HG02870 (cell line): ENCODE results near the gene CAPN3.

Experiments
- ATAC-seq: cut with Tn5 transposase; IDR thresholded peaks from one replicate; pipeline ENCODE4 v1.9.1; 2021; ENCODE audit warnings: mild to moderate bottlenecking, moderate library complexity; ENCODE audit not compliant: unreplicated experiment

CAPN3 gene

GRCh38 chr15:42392309-42393024 lies 33.2 kb downstream of the CAPN3 start:
- ATAC-seq = no peak

GRCh38 chr15:42394106-42394505 lies 34.8 kb downstream of the CAPN3 start:
- no peak for ATAC-seq

GRCh38 chr15:42395838-42396237 lies 36.5 kb downstream of the CAPN3 start:
- ATAC-seq = no peak

- no peak for ATAC-seq
Measured at GRCh38 chr15:42401544-42402454, 42.5 kb downstream of the CAPN3 start.

GRCh38 chr15:42402455-42403205 lies 43.3 kb downstream of the CAPN3 start:
- no peak for ATAC-seq

- ATAC-seq = no peak
Measured at GRCh38 chr15:42403389-42403788, 44.1 kb downstream of the CAPN3 start.

GRCh38 chr15:42404461-42405235 lies 45.3 kb downstream of the CAPN3 start:
- ATAC-seq = no peak

GRCh38 chr15:42405863-42406482 lies 46.7 kb downstream of the CAPN3 start:
- ATAC-seq = no peak

GRCh38 chr15:42408178-42408577 lies 48.9 kb downstream of the CAPN3 start:
- no peak for ATAC-seq

GRCh38 chr15:42409011-42409410 lies 49.7 kb downstream of the CAPN3 start:
- ATAC-seq = no peak

GRCh38 chr15:42411884-42412283 lies 52.6 kb downstream of the CAPN3 start:
- no peak for ATAC-seq

- no peak for ATAC-seq
Measured at GRCh38 chr15:42413920-42414319, 54.6 kb downstream of the CAPN3 start.

GRCh38 chr15:42419369-42419768 lies 60.1 kb downstream of the CAPN3 start:
- ATAC-seq = no peak

- ATAC-seq = no peak
Measured at GRCh38 chr15:42421376-42421775, 62.1 kb downstream of the CAPN3 start.

- ATAC-seq = no peak
Measured at GRCh38 chr15:42427429-42428223, 68.3 kb downstream of the CAPN3 start.

GRCh38 chr15:42444415-42445063 lies 85.2 kb downstream of the CAPN3 start:
- ATAC-seq = no peak

- ATAC-seq = no peak
Measured at GRCh38 chr15:42445551-42445950, 86.2 kb downstream of the CAPN3 start.

- ATAC-seq = no peak
Measured at GRCh38 chr15:42447599-42447998, 88.3 kb downstream of the CAPN3 start.

GRCh38 chr15:42448281-42448680 lies 89.0 kb downstream of the CAPN3 start:
- ATAC-seq = no peak
